Stimulated activated CD4-positive, alpha-beta T cell treated with anti-CD3 and anti-CD28 coated beads, Interleukin-12 subunit alpha, Interleukin-12 subunit beta, amount 100 ng/mL, for 24 hours (primary cell): ENCODE measurements around the gene NUTM2D.
"Not testable (repeated sequence)": the region's sequence is repeated elsewhere in the genome, so short reads cannot be mapped to it uniquely, and the experiment has no call there.

Source experiments
- DNase-seq, 2 experiments: peaks; one replicate each; pipeline ENCODE4 v3.0.0-alpha.2; 2020; ENCODE audit warnings: low read depth in 2 of 2

Gene NUTM2D

GRCh38 chr10:87357444-87357843, at the start of gene NUTM2D:
Gene NUTM2D, plus strand, starts transcription at chr10:87357744. Its CDS starts 522 bp downstream, at chr10:87358266.
- DNase-seq: not testable (repeated sequence)

- not testable (repeated sequence) for DNase-seq
Observed at GRCh38 chr10:87308702-87309101, 48.8 kb upstream of the NUTM2D start.

- not testable (repeated sequence) for DNase-seq
Observed at GRCh38 chr10:87309657-87310056, 47.9 kb upstream of the NUTM2D start.

- DNase-seq: not testable (repeated sequence)
Observed at GRCh38 chr10:87311521-87311920, 46.0 kb upstream of the NUTM2D start.

GRCh38 chr10:87313649-87314359, 43.7 kb upstream of the NUTM2D start:
- DNase-seq: not testable (repeated sequence)

- not testable (repeated sequence) for DNase-seq
Observed at GRCh38 chr10:87314360-87314973, 43.1 kb upstream of the NUTM2D start.

- not testable (repeated sequence) for DNase-seq
Observed at GRCh38 chr10:87321505-87321904, 36.0 kb upstream of the NUTM2D start.

GRCh38 chr10:87324559-87324958, 33.0 kb upstream of the NUTM2D start:
- not testable (repeated sequence) for DNase-seq

- DNase-seq: not testable (repeated sequence)
Observed at GRCh38 chr10:87327958-87328357, 29.6 kb upstream of the NUTM2D start.

GRCh38 chr10:87329131-87329530, 28.4 kb upstream of the NUTM2D start:
- not testable (repeated sequence) for DNase-seq

- DNase-seq: not testable (repeated sequence)
Observed at GRCh38 chr10:87332687-87333086, 24.9 kb upstream of the NUTM2D start.

- not testable (repeated sequence) for DNase-seq
Observed at GRCh38 chr10:87340411-87340810, 17.1 kb upstream of the NUTM2D start.

- peak in 1 of 2 experiments; percentile 3 for DNase-seq
Observed at GRCh38 chr10:87341546-87342142, 15.9 kb upstream of the NUTM2D start.

- peak; percentile 65 to 73 for DNase-seq
Observed at GRCh38 chr10:87342249-87342710, 15.3 kb upstream of the NUTM2D start.

- peak; percentile 55 to 73 for DNase-seq
Observed at GRCh38 chr10:87342711-87343258, 14.8 kb upstream of the NUTM2D start.

- not testable (repeated sequence) for DNase-seq
Observed at GRCh38 chr10:87345743-87346142, 11.8 kb upstream of the NUTM2D start.

- DNase-seq: not testable (repeated sequence)
Observed at GRCh38 chr10:87350161-87350560, 7.4 kb upstream of the NUTM2D start.

GRCh38 chr10:87352825-87353224, 4.7 kb upstream of the NUTM2D start:
- DNase-seq: not testable (repeated sequence)

- not testable (repeated sequence) for DNase-seq
Observed at GRCh38 chr10:87355110-87355509, 2.4 kb upstream of the NUTM2D start.

GRCh38 chr10:87358159-87358558, 615 bp downstream of the NUTM2D start:
- DNase-seq: not testable (repeated sequence)

- DNase-seq: not testable (repeated sequence)
Observed at GRCh38 chr10:87369514-87370112, 12.1 kb downstream of the NUTM2D start.

- not testable (repeated sequence) for DNase-seq
Observed at GRCh38 chr10:87374091-87374490, 16.5 kb downstream of the NUTM2D start.
